DMS 273 treated with DMSO at 0.1 percent for 48 hours (cell line): ENCODE results near the gene ZFYVE28.

Experiments
- DNase-seq: peaks from one replicate; lab custom pipeline; 2025; lab: John Stamatoyannopoulos, UW

ZFYVE28 gene

GRCh38 chr4:2331519-2332200 is 86.8 kb downstream of the ZFYVE28 start:
- DNase-seq, result no peak

GRCh38 chr4:2331043-2331420 is 87.4 kb downstream of the ZFYVE28 start:
- DNase-seq, result no peak

GRCh38 chr4:2330091-2331042 is 88.1 kb downstream of the ZFYVE28 start:
- DNase-seq, result no peak

GRCh38 chr4:2327579-2327978 is 90.9 kb downstream of the ZFYVE28 start:
- DNase-seq, result no peak

- no peak for DNase-seq
These were observed 93.6 kb downstream of the ZFYVE28 start for GRCh38 chr4:2324891-2325290.

- peak; percentile 20 for DNase-seq
These were observed 95.6 kb downstream of the ZFYVE28 start for GRCh38 chr4:2322841-2323240.

- no peak for DNase-seq
These were observed 96.2 kb downstream of the ZFYVE28 start for GRCh38 chr4:2322227-2322626.

- no peak for DNase-seq
These were observed 96.9 kb downstream of the ZFYVE28 start for GRCh38 chr4:2321279-2322196.

- DNase-seq, result no peak
These were observed 97.7 kb downstream of the ZFYVE28 start for GRCh38 chr4:2320746-2321145.

- DNase-seq, result no peak
These were observed 98.3 kb downstream of the ZFYVE28 start for GRCh38 chr4:2320152-2320551.

- DNase-seq, result no peak
These were observed 99.6 kb downstream of the ZFYVE28 start for GRCh38 chr4:2318885-2319284.

- DNase-seq, result no peak
These were observed 100.0 kb downstream of the ZFYVE28 start for GRCh38 chr4:2318476-2318875.

GRCh38 chr4:2313366-2313765 is 105.1 kb downstream of the ZFYVE28 start:
- DNase-seq, result no peak

GRCh38 chr4:2306773-2307410 is 111.6 kb downstream of the ZFYVE28 start:
- no peak for DNase-seq

GRCh38 chr4:2305766-2306501 is 112.5 kb downstream of the ZFYVE28 start:
- no peak for DNase-seq

GRCh38 chr4:2304877-2305561 is 113.4 kb downstream of the ZFYVE28 start:
- no peak for DNase-seq

GRCh38 chr4:2304321-2304876 is 114.0 kb downstream of the ZFYVE28 start:
- no peak for DNase-seq

GRCh38 chr4:2303686-2304320 is 114.6 kb downstream of the ZFYVE28 start:
- no peak for DNase-seq

- DNase-seq, result no peak
These were observed 115.2 kb downstream of the ZFYVE28 start for GRCh38 chr4:2303121-2303685.
